Subcutaneous adipose tissue (tissue), 4 donors: ENCODE results near the gene SVEP1. TPM values are rescaled to one million over a fixed set of nuclear protein-coding genes. Genes with fewer than 3 reads are reported as not detected.

Source experiments
- CTCF ChIP-seq: fragments of 450-650 bp; IDR thresholded peaks from one replicate; pipeline ENCODE4 v1.5.1; 2016; ENCODE audit warnings: low read depth, mild to moderate bottlenecking, control low read depth, antibody characterized with exemption, moderate library complexity
- total RNA-seq, 4 donors: library from RNA; depleted of rRNA; stranded (reverse); fragments of >200 nt; gene quantifications; one replicate each; pipeline ENCODE4 v1.1.0, GENCODE V29; 2016

The SVEP1 gene
- total RNA-seq, 4 donors from 2014 or later = 87.2 to 204 (median 174) TPM

- no peak for TF ChIP-seq CTCF
Observed at GRCh38 chr9:110606179-110606790, 26.7 kb upstream of the SVEP1 start.

- TF ChIP-seq CTCF = no peak
Observed at GRCh38 chr9:110605565-110605964, 26.0 kb upstream of the SVEP1 start.

- TF ChIP-seq CTCF = no peak
Observed at GRCh38 chr9:110604171-110604601, 24.6 kb upstream of the SVEP1 start.

GRCh38 chr9:110602281-110602680 lies 22.7 kb upstream of the SVEP1 start:
- no peak for TF ChIP-seq CTCF

- TF ChIP-seq CTCF = no peak
Observed at GRCh38 chr9:110601098-110601497, 21.6 kb upstream of the SVEP1 start.

GRCh38 chr9:110599468-110599867 lies 19.9 kb upstream of the SVEP1 start:
- no peak for TF ChIP-seq CTCF

- no peak for TF ChIP-seq CTCF
Observed at GRCh38 chr9:110592044-110592830, 12.7 kb upstream of the SVEP1 start.
